ENCODE results near the gene THAP4. TPM values are rescaled to one million over a fixed set of nuclear protein-coding genes. Genes with fewer than 3 reads are reported as not detected.

The THAP4 gene
- total and polyA plus RNA-seq, 2 of the 13 experiments (the other 11 are each of a cell fraction or from before 2014, with no cell fraction given), result 59.7 to 75.7 TPM

DNA sequence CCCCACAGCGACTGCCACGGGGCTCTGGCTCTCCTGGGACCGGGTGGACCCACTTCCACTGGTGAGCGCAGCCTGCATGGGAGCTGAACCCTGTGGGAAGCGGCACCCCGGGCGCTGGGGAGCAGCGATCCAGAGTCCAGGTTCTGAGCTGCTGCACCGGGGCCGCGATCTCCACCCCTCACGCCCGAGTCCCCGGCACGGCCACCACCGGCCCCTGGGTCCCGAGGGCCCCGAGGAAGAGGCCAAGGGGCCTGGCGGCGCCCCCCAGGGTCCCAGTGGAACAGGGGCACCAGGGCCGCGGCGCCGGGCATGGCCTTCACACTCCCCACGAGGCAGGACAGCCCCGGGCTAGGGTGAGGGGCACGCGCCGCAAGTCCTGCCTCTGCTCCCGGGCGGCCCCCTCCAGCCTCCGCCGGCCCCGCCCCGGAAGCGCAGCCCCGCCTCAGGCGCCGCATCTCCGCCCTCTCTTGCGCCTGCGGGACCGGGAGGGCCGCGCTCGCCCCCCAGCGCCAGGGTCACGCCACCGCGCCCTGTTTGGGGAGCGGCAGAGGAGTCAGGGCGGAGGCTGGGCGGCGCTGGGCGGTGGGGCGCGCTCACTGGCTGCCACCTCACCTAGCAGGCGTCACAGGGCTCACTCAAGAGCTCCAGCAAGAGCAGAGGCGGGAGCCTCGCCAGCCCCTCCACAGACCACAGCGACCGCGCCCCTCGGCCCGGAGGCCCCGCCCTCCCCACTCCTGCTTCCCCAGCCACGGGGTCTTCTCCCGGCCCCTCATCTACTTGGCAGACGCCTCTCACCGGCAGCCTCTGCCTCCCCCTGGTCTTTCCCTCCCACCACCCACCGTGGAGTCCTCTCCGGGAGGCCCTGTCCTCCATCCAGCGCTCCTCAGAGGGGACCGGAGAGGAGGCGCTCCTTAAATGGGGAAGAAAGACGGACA, 26.8 kb downstream of the THAP4 start (continued):
- TF ChIP-seq, protein P1, sequence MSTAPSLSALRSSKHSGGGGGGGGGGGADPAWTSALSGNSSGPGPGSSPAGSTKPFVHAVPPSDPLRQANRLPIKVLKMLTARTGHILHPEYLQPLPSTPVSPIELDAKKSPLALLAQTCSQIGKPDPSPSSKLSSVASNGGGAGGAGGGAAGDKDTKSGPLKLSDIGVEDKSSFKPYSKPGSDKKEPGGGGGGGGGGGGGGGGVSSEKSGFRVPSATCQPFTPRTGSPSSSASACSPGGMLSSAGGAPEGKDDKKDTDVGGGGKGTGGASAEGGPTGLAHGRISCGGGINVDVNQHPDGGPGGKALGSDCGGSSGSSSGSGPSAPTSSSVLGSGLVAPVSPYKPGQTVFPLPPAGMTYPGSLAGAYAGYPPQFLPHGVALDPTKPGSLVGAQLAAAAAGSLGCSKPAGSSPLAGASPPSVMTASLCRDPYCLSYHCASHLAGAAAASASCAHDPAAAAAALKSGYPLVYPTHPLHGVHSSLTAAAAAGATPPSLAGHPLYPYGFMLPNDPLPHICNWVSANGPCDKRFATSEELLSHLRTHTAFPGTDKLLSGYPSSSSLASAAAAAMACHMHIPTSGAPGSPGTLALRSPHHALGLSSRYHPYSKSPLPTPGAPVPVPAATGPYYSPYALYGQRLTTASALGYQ (CRISPR knock-in tag; IDR thresholded peaks at IDR 0.05), result peak; percentile 70; the same call in 1 of the 2 replicates
- TF ChIP-seq ZNF598 (CRISPR knock-in tag; IDR thresholded peaks at IDR 0.05; ENCODE audit: borderline replicate concordance), result no peak
- TF ChIP-seq RXRA (CRISPR knock-in tag; IDR thresholded peaks at IDR 0.05), result peak; percentile 56; the same call in 1 of the 2 replicates
- TF ChIP-seq RBM39 (IDR thresholded peaks at IDR 0.05; ENCODE audit: low read depth, low read length, poor library complexity, severe bottlenecking), result peak; percentile 40
- TF ChIP-seq ZFY (CRISPR knock-in tag; IDR thresholded peaks at IDR 0.05), result peak; percentile 95
- TF ChIP-seq TRIM24 (CRISPR knock-in tag; IDR thresholded peaks at IDR 0.05), result no peak
- peak; percentile 88 for TF ChIP-seq ZIK1 (CRISPR knock-in tag; IDR thresholded peaks at IDR 0.05; ENCODE audit: borderline replicate concordance, low read depth)
- no peak for TF ChIP-seq MEIS1 (CRISPR knock-in tag; IDR thresholded peaks at IDR 0.05; ENCODE audit: borderline replicate concordance)
- TF ChIP-seq, protein P2, sequence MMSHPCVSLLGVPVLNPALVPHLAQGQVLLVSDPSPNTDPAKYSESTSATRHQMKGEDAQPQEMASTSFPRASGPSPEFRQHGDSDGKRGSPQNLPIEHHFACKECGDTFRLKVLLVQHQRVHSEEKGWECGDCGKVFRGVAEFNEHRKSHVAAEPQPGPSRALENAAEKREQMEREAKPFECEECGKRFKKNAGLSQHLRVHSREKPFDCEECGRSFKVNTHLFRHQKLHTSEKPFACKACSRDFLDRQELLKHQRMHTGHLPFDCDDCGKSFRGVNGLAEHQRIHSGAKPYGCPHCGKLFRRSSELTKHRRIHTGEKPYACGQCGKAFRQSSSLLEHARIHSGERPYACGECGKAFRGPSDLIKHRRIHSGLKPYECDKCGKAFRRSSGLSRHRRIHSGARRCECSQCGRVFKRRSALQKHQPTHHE (CRISPR knock-in tag; IDR thresholded peaks at IDR 0.05; ENCODE audit: borderline replicate concordance), result peak; percentile 82; the same call in 1 of the 2 replicates
- TF ChIP-seq ZNF800 (CRISPR knock-in tag; IDR thresholded peaks at IDR 0.05), result 0 out of 2 replicates have a peak, but pooled peaks have one; percentile 56
- peak; percentile 29; the same call in 1 of the 2 replicates for TF ChIP-seq HDAC2 (CRISPR knock-in tag; IDR thresholded peaks at IDR 0.05)
- TF ChIP-seq TBX2 (CRISPR knock-in tag; IDR thresholded peaks at IDR 0.05; ENCODE audit: borderline replicate concordance), result peak; percentile 90
- peak; percentile 60 for TF ChIP-seq KAT8 (CRISPR knock-in tag; IDR thresholded peaks at IDR 0.05)
- TF ChIP-seq, protein P3, sequence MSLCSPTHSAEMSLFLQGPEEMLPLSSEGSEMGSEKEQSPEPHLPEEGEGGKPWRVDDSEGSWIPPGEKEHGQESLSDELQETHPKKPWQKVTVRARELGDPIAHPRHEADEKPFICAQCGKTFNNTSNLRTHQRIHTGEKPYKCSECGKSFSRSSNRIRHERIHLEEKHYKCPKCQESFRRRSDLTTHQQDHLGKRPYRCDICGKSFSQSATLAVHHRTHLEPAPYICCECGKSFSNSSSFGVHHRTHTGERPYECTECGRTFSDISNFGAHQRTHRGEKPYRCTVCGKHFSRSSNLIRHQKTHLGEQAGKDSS (CRISPR knock-in tag; IDR thresholded peaks at IDR 0.05; ENCODE audit: borderline replicate concordance, low read depth), result peak; percentile 26; the same call in 1 of the 2 replicates
- TF ChIP-seq BCL3 (CRISPR knock-in tag; IDR thresholded peaks at IDR 0.05), result peak; percentile 64
- TF ChIP-seq, protein P4, sequence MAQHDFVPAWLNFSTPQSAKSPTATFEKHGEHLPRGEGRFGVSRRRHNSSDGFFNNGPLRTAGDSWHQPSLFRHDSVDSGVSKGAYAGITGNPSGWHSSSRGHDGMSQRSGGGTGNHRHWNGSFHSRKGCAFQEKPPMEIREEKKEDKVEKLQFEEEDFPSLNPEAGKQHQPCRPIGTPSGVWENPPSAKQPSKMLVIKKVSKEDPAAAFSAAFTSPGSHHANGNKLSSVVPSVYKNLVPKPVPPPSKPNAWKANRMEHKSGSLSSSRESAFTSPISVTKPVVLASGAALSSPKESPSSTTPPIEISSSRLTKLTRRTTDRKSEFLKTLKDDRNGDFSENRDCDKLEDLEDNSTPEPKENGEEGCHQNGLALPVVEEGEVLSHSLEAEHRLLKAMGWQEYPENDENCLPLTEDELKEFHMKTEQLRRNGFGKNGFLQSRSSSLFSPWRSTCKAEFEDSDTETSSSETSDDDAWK (CRISPR knock-in tag; IDR thresholded peaks at IDR 0.05), result no peak
